GM19438 (cell line): Measurements from ENCODE around the gene ANKRD39.

ENCODE experiments used
- ATAC-seq: cut with Tn5 transposase; IDR thresholded peaks from one replicate; pipeline ENCODE4 v1.9.1; 2021; ENCODE audit warnings: low read depth; ENCODE audit not compliant: unreplicated experiment

The ANKRD39 gene

DNA sequence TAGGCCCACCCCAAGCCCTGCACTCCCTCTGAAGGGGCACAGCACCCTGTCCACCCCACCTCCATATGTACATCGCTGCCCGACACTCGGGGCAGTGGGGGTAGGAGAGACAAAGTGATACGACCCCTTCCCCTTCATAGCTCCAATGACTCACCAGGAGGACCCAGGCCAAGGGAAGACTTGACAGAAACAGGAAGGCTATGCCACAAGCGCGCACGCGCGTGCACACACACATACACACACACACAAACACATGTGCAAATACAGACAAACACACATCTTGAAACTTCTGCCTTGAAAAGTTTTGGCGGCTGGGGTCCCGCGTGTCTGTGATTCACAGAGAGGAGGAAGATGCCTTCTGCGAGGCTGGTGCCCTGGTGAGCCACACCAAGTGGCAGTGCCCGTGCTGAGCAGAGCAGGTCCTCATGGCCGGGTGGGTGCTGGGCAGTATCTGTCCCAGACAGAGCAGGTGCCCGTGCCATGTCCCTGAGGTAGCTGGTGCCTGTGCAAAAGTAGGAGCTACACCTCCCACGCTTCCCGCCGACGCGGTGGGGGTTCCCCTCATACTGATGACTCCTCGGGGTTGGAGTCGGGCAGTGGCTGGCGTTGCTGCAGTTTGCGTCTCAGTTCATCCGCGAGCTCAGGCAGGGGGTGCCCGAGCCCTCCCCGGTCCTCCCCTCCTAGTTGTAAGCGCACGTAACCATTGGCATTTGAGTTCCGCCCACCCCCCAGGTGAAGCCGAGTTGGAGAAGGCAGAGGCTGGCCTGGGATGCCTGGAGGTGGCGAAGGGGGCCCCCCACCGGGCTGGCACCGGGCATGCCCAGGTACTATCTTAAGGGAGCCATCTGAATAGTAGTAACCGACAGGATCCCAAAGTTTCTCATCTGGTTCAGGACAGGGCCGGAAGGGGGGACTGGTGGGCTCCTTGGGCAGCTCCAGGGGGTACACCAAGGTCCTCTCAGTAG lies 2.5 kb upstream of the ANKRD39 start:
- ATAC-seq: no peak

DNA sequence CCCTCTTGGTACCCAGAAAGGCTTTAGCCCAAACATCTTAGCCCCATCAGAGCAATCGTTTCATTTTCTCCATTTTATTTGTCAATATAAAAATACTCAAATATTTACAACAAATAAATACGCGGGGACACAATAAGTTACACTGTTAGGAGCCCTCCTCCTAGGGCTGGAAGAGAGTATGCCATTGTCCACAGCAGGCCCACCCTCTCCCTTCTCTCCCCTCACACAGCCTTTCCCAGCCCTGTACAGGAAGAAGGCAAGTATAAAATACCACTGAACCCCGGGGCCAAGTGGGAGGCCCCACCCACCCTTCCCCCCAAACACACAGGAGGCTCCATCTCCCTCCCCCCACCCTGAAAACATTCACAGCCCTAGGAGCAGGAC lies 1.9 kb upstream of the ANKRD39 start:
- ATAC-seq: no peak

DNA sequence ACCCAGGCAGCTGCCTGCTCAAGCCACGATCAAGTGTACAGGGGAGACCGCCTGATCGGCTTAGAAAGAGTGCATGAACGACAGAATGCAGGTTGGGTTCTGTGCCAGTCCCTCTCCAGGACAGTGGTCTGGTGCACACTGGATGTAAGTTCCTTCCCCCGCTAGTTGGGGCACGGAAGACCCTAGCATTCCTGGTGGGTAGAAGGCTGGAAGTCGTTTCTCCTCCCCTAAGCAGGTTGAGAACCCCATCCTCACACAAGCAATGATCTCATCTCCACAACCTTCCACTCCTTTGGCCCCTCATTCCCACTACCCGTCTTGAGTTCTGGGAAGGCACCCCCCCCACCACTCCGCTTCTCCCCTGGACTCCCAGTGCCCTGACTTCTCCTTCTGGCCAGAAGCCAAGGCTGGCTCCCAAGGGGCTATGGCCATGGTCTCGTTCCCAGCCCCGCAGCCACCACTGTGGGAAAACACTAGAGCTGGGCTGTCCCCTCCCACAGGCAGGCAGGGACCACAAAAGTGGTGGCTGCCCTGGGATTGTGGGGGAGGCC lies 1.4 kb upstream of the ANKRD39 start:
- no peak for ATAC-seq

GRCh38 chr2:96856776-96857666 lies 795 bp downstream of the ANKRD39 start:
- no peak for ATAC-seq

- ATAC-seq: no peak
Measured at GRCh38 chr2:96853321-96853720, 4.5 kb downstream of the ANKRD39 start.

DNA sequence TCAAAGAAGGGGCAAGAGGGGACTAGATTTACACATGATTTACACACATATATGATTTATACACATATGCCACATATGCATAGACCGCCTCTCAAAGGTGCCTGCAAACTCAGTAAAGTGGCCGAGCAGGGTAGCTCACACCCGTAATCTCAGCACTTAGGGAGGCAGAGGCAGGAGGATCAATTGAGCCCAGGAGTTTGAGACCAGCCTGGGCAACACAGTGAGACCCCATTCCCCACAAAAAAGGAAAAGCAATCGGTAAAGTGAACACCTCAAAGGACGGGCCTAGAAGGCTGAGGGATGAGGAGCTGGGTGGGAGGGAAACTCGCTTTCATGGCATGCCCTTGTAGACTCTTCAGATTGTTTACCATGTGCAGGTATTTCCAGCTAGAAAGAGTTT lies 5.1 kb downstream of the ANKRD39 start:
- no peak for ATAC-seq

DNA sequence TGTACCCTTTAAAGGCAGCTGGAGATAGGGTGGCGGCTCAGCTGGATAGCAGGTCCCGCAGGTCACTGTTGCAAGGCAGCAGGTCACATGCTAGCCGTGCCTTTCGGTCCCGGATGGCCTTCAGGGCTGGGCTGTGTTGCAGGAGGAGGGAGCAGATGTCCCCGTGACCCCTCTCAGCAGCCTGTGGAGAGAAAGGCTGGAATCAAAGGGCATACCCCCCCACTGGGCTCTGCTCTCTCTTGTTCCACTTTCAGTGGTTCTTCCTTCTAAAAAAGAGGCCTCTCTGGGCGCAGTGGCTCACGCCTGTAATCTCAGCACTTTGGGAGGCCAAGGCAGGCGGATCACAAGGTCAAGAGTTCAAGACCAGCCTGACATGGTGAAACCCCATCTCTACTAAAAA lies 9.6 kb downstream of the ANKRD39 start:
- no peak for ATAC-seq

DNA sequence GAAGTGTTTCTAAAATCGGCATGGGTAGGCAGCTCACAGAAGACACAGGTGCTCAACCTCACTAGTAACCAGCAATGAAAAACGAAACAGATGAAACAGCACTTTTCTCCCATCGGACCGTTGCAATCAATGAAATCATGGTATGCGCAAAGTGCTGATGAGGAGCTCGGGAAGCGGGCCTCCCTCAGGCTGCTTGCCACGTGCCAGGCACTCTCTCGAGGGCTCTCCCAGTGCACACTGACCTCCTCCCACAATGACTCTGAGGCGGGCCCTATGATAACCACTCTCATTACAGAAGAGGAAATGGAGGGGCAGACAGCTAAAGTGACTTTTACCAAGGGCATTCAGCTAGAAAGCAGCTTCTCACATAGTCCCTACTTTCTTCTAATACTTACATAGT lies 10.2 kb downstream of the ANKRD39 start:
- ATAC-seq: no peak

GRCh38 chr2:96846825-96847224 lies 11.0 kb downstream of the ANKRD39 start:
- no peak for ATAC-seq

DNA sequence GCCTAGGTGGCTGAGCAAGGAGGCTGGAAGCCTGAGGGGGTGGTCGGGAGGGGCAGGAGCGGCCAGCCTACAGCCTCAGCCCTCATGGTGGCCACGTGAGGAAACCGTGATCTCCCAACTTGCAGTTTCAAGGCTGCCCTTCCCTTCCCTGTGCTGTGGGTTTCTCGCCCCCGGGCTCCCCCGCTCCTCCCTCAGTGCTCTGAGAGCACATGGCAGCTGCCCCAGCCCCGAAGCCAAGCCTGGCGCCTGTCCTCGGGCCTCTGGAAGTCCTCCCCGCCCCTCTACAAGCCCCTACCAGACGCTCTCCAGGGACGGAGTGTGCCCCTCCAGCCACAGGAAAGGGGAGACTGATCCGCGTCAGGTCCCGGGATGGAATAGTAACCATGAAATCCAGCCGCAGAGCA lies 13.4 kb downstream of the ANKRD39 start:
- no peak for ATAC-seq

DNA sequence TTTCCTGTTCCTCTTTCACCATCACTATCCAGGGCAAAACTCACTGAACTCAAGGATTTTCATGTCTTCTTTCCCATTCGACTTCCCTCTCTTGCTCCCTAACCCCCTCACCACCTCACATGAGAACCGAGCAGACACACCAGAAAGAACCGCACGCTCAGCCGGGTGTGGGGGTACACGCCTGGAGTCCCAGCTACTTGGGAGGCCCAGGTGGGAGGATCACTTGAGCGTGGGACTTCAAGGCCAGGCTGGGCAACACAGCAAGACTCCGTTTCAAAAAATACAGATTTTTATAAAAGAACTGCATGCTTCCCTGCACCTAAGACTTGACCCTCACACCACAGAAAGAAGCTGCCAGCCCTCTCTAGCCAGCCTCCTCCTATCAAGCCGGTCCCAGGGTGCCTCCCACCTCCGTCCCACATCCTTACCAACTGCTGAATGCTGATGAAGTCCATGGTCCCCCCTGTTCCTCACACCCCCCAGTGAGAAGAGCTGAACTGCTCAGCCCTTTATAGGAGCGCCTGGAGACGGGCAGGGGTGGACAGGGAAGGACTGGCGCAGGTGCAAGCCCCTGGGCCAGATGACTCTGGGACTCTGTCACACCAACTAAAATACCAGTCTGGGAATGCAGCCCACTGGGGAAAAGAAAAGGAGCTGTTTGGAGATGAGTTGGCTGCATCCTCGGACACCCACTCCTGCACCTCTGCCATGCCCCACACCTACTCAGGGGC lies 14.1 kb downstream of the ANKRD39 start, which contains the start of gene ANKRD23:
Gene ANKRD23 (minus strand): TSS at position 484 of the 731 bp plus-strand sequence. CDS start 29 bp downstream, at position 455.
- ATAC-seq: no peak

DNA sequence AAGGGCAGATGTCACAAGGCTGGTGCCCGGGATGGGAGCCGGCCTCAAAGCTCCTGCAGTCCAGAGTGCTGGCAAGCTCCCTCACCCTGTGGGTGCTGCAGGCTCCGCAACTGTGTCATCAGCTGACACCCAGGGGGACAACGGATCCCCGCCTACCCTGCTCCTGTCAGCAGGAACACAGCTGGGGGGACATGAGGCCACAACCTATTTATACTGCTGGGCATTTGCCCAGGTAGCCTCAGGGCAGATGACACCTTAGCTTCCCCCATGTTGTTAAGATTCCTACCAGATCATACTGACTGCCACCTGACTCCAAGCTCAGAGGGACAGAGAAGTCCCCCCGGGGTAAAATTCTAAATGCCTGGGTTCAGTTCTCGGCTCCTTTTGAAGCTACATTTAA lies 15.2 kb downstream of the ANKRD39 start:
- no peak for ATAC-seq

GRCh38 chr2:96841701-96842495 lies 15.9 kb downstream of the ANKRD39 start:
- no peak for ATAC-seq

DNA sequence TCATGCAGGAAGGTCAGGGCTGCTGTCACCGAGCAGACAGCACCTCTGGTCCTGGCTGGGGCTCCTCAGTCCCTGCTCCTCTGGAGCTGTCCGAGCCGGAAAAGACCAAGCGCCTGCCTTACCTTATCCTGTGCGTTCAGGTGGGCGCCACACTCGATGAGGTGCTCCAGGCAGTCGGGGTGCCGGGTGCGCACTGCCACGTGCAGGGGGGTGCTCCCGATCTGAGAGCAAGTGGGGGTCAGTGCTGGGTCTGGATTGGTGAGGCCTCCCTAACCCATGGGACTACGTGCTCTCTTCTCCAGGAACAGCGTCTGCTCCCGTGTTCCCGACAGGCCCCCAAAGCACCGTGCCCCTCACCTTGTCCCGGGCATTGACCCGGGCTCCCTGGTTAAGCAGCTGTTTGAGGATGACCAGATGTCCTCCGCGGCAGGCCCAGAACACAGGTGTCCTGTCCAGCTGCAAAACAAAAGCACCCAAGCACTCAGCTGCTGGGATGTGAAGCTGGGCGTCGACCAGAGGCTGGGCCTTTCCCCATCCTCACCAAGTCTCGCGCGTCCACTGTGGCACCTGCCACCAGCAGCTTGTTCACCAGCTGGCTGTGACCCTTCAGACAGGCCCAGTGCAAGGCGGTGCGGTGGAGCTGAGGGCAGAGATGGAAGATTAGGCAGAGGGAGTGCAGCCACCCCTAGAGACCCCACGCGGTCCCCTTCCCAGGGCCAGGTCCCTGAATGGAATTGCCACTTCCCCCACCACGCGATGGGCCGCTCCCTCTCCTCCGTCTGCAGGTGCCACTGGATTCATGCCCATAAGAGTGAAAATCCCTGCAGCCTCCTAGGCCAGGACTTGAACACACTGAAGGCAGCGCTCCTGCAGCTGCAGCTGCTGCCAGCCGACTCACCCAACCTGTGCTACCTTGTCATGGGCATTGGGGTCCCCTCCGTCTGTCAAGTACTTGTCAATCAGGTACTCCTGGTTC lies 17.7 kb downstream of the ANKRD39 start:
- no peak for ATAC-seq

- peak; percentile 81 for ATAC-seq
Measured at GRCh38 chr2:96839293-96839874, 18.4 kb downstream of the ANKRD39 start.

DNA sequence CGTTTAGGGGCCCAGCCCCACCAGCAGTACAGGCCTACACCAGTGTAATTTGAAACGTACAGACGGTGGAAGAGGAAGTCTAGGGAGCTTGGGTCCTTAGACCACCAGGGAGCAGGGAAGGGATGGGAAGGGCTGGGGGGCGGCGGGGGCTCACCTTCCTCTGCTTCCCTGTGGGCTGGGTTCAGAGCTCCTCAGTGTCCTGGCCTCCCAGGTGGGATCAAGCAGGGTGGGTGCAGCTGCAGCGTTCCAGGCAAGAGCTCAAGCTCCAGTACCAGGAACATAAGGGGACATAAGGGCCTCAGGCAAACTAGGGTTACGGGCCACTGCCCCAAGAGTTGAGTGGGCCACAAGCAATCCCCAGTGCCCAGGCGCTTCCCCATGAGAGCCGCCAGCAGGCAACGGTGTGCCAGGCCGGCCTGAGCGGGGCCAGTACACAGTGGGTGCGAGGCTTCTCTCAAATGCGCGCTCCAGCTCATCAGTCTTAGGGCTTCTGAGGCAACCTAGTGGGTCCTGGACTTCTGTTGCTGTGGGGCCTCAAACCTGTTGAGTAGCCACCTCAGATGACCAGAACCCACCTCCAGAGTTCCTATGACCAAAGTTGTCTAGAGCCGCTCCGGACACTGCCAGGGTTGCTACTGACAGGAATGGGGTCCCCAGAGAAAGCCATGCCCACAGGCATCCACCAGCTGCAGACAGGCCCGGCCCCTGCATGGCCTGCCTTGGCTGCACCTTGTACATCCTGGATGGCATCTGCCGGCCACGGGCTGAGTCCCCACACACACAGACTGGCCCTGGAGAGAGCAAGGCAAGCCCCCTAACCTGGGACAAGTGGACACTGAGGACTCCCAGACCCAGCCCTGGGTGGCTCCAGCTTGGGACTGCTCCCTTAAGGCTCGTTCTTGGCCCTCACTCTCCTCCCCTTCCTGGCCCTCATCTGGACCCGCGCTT lies 19.2 kb downstream of the ANKRD39 start:
- no peak for ATAC-seq

DNA sequence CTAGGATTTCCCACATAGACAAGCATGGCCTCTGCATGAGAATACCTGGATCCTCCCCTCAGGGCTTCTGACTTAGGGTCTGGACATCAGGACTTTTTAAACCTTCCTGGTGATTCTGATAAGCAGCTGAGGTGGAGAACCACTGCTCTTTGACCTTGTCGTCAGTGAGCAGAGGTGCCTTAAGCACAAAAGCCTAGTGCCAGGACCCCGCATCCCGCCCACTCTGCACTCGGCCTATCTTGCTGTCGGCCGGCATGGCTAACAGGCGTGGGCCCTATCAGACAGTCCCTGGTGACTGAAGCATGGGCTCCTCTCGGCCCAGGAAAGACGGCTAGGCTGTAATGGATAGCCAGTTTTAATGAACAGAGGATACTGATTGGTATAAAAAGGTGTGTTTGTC lies 20.2 kb downstream of the ANKRD39 start:
- no peak for ATAC-seq
